Measurements from ENCODE around the gene ZNF592. TPM values are rescaled to one million over a fixed set of nuclear protein-coding genes. Genes with fewer than 3 reads are reported as not detected.
"Not testable (repeated sequence)": the region's sequence is repeated elsewhere in the genome, so short reads cannot be mapped to it uniquely, and the experiment has no call there.

Gene ZNF592
- total and polyA plus RNA-seq, 5 experiments from 2014 or later: 3.2 to 40.7 (median 9.4) TPM

DNA sequence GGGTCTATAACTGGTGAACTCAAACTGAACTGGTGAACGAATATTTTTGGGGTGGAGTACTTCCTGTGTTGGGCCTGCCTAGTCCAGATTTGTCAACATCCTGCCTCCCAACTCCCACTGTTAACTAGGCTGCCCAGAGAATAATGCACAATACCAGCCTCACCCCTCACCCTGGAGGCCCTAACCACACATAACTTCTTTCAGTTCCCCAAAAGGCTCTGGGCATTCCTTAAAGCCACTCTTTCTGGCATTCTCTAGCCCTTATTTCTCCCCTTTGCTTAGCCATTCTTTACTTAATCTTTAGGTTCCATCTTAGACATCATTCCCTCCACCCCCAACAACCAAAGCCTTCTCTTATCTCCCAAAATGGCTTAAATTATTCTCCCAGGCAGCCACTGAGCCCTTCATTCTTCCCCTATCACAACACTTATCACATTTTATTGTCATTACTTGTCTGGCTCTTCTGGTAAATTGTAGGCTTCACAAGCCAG lies 23.3 kb upstream of the ZNF592 start:
- Mint-ChIP-seq H3K4me1 (peaks cover 27 to 73% (median 51%) of the 10 kb centered on the region in 4 donors), H3K27me3 (no peaks in the 10 kb centered on the region)

DNA sequence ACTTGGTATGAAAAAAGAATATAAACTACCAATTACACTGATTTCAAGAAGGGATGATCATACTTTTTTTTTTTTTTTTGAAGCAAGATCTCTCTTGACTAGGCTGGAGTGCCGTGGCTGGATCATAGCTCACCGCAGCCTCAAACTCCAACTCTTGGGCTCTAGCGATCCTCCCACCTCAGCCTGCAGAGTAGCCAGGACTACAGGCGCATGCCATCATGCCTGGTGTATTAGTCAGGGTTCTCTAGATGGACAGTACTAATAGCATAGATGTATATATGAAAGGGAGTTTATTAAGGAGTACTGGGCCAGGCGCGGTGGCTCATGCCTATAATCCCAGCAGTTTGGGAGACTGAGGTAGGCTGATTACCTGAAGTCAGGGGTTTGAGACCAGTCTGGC lies 21.0 kb upstream of the ZNF592 start:
- H3K27ac Mint-ChIP-seq: peak overlapping the region in 8 of 10 donors; percentile 8 to 79 (median 56)
- no peak overlapping the region for H3K4me3 Mint-ChIP-seq

More for the DNA sequence above, 23.3 kb upstream of the ZNF592 start:
- Mint-ChIP-seq H3K4me3 (peak overlapping the region; percentile 62 to 84 (median 72)), H3K27ac (peak overlapping the region; percentile 81 to 96 (median 93)), H3K9me3 (no peaks in the 10 kb centered on the region), H3K36me3 (no peaks in the 10 kb centered on the region)
- ATAC-seq (peak; percentile 62 to 65), DNase-seq (peak in 2 of 10 donors; percentile 35 to 39)
- POLR2A ChIA-PET: interaction anchor here (0.6 to 15.6 kb wide), 8 partner anchors 9 to 94 kb away, joined by 3 to 434 read pairs (median 8); partner anchors contain the start of genes SEC11A, WDR73 and ZNF592

DNA sequence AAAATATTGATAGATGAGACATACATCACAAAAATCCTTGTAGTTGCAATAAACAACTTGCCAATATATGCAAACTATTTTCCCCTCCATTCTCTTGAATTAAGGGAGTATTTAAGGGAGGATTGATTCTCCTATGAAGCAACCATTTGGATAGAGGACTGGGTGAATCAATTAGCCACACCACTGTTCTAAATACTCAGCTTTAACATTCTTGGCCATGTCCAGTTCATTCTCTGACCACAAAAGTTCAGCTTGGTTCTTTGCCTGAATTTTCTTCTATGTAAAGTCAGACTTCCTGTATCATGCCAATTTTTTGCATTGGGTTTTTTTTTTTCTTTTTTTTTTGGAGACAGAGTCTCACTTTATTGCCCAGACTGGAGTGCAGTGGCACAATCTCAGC lies 16.6 kb upstream of the ZNF592 start:
- H3K27me3 Mint-ChIP-seq: no peaks in the 10 kb centered on the region
- no peaks in the 10 kb centered on the region for H3K9me3 Mint-ChIP-seq
- POLR2A ChIA-PET: interaction anchor here (8.4 to 9.1 kb wide), 2 partner anchors 12 to 16 kb away, joined by 159 to 375 read pairs; partner anchors contain the start of genes SEC11A and ZNF592
- no peak overlapping the region for H3K27ac Mint-ChIP-seq
- no peaks in the 10 kb centered on the region for H3K36me3 Mint-ChIP-seq
- H3K4me3 Mint-ChIP-seq: no peak overlapping the region
- ATAC-seq: no peak
- no peak for DNase-seq
- H3K4me1 Mint-ChIP-seq: peaks cover 22 to 65% (median 49%) of the 10 kb centered on the region in 4 donors

More for the DNA sequence above, 21.0 kb upstream of the ZNF592 start:
- Mint-ChIP-seq H3K27me3 (no peaks in the 10 kb centered on the region), H3K9me3 (no peaks in the 10 kb centered on the region), H3K36me3 (no peaks in the 10 kb centered on the region), H3K4me1 (peaks cover 13 to 60% (median 36%) of the 10 kb centered on the region in 4 donors)
- ATAC-seq: no peak
- DNase-seq: no peak
- POLR2A ChIA-PET: interaction anchor here (1.2 to 15.6 kb wide), 3 partner anchors 9 to 20 kb away, joined by 5 to 434 read pairs (median 92); partner anchors contain the start of genes SEC11A and ZNF592

DNA sequence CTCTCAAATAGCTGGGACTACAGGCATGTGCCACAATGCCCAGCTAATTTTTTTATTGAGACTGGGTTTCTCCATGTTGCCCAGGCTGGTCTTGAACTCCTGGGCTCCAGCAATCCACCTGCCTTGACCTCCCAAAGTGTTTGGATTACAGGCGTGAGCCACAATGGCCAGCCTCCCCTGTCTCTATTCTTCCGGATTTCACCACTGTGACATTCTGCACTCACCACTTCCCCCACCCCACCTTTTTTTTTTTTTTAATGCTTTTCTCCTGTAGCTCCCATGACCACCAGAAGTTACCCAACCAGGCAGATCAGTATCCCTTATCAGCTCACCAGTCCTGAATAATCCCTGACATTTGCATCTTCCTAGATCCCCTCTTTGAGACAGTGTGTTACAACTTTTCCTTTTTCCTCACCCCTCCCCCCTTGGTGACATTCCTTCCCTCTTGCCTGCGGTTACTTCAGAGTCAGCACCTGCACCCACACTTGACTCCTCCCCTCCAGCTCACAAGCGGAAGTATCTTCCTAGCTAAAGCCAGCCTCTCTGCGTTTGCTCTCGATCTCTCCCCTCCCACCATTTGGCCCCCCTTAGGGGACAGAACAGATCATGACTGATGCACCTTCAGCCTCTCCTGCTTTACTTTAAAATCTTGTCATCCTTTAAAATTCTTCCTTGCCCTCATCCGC lies 13.5 kb upstream of the ZNF592 start:
- ATAC-seq: peak; percentile 88 to 89
- no peaks in the 10 kb centered on the region for H3K27me3 Mint-ChIP-seq
- peak overlapping the region; percentile 84 to 97 (median 93) for H3K27ac Mint-ChIP-seq
- peaks cover 24 to 52% (median 45%) of the 10 kb centered on the region in 4 donors for H3K4me1 Mint-ChIP-seq
- H3K4me3 Mint-ChIP-seq: peak overlapping the region; percentile 75 to 91 (median 84)
- H3K36me3 Mint-ChIP-seq: no peaks in the 10 kb centered on the region
- H3K9me3 Mint-ChIP-seq: no peaks in the 10 kb centered on the region
- DNase-seq: peak; percentile 29 to 86 (median 68)
- POLR2A ChIA-PET: interaction anchor here (0.5 to 9.1 kb wide), 14 partner anchors 8 to 246 kb away, joined by 3 to 375 read pairs (median 6); partner anchors contain the start of genes PDE8A, SEC11A, WDR73 and ZNF592

DNA sequence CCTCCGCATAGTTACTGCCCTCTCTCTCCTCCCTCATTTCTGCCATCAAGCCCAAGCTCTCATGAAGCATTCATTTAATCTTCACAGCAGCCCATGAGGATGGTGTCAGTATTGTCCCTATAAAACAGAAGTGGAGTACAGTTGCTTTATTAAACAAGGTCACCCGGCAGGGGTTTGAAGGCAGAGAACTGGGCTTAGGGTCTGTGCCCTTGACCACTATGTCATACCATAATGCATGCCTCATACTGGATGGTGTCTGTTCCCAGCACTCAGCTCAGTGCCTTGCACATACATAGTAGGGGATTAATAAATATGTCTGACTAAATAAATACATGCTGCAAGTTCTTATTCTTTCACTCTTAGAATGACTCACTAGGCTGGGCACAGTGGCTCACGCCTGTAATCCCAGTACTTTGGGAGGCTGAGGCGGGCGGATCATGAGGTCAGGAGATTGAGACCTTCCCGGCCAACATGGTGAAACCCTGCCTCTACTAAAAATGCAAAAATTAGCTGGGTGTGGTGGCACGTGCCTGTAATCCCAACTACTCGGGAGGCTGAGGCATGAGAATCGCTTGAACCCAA lies 12.8 kb upstream of the ZNF592 start:
- H3K36me3 Mint-ChIP-seq, ATAC-seq, H3K27me3 Mint-ChIP-seq, DNase-seq, H3K9me3 Mint-ChIP-seq: not testable (repeated sequence)
- Mint-ChIP-seq H3K27ac (peak overlapping the region; percentile 84 to 97 (median 93)), H3K4me3 (peak overlapping the region; percentile 75 to 91 (median 84)), H3K4me1 (peaks cover 24 to 55% (median 46%) of the 10 kb centered on the region in 4 donors)
- POLR2A ChIA-PET: interaction anchor here (0.5 to 9.1 kb wide), 15 partner anchors 8 to 245 kb away, joined by 3 to 375 read pairs (median 5); partner anchors contain the start of genes PDE8A, SEC11A, WDR73 and ZNF592

DNA sequence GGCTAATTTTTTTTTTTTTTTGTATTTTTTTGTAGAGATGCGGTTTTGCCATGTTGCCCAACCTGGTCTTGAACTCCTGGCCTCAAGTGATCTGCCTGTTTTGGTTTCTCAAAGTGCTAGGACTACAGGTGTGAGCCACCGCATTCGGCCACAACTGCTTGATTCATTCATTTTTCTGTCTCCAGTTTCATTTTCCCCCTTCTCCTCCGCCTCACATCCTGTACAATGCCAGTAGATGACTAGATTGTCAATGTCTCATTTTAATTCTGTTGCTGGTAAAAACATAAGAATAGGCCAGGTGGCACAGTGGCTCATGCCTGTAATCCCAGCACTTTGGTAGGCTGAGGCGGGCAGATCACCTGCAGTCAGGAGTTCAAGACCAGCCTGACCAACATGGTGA lies 12.0 kb upstream of the ZNF592 start:
- Mint-ChIP-seq H3K9me3 (no peaks in the 10 kb centered on the region), H3K27ac (peak overlapping the region; percentile 38 to 95 (median 84)), H3K36me3 (no peaks in the 10 kb centered on the region), H3K4me1 (peaks cover 29 to 58% (median 50%) of the 10 kb centered on the region in 4 donors), H3K4me3 (peak overlapping the region; percentile 43 to 87 (median 64)), H3K27me3 (no peaks in the 10 kb centered on the region)
- POLR2A ChIA-PET: interaction anchor here (0.5 to 9.1 kb wide), 11 partner anchors 7 to 645 kb away, joined by 3 to 375 read pairs (median 7); partner anchors contain the start of genes SEC11A, WDR73 and ZNF592
- DNase-seq: peak in 9 of 10 donors; percentile 13 to 72 (median 50)
- peak; percentile 59 to 69 for ATAC-seq

DNA sequence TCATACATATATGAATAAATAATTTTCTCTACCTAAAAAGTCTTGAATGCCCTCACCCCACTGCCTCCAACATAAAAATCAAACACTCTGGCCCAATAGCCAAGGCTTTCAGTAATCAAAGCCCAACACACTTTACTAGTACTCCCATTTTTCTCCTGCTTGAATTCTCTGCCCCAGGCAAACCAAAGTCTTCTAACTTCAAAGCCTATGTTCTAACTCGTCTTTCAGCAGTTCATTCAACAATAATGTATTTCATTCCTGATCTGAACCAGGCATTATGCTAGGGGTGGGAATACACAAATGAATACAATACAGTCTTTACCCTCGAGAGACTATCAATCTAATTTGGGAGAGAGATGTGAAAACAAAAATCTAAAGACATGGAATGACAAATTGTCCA lies 11.4 kb upstream of the ZNF592 start:
- peaks cover 31 to 61% (median 52%) of the 10 kb centered on the region in 4 donors for H3K4me1 Mint-ChIP-seq
- H3K4me3 Mint-ChIP-seq: peak overlapping the region in 4 of 10 donors; percentile 2 to 65 (median 23)
- no peaks in the 10 kb centered on the region for H3K9me3 Mint-ChIP-seq
- no peaks in the 10 kb centered on the region for H3K36me3 Mint-ChIP-seq
- H3K27me3 Mint-ChIP-seq: no peaks in the 10 kb centered on the region
- peak overlapping the region in 8 of 10 donors; percentile 9 to 95 (median 51) for H3K27ac Mint-ChIP-seq
- ATAC-seq: no peak
- POLR2A ChIA-PET: interaction anchor here (8.4 to 9.1 kb wide), 2 partner anchors 11 to 17 kb away, joined by 159 to 375 read pairs; partner anchors contain the start of genes SEC11A and ZNF592
- DNase-seq: no peak

DNA sequence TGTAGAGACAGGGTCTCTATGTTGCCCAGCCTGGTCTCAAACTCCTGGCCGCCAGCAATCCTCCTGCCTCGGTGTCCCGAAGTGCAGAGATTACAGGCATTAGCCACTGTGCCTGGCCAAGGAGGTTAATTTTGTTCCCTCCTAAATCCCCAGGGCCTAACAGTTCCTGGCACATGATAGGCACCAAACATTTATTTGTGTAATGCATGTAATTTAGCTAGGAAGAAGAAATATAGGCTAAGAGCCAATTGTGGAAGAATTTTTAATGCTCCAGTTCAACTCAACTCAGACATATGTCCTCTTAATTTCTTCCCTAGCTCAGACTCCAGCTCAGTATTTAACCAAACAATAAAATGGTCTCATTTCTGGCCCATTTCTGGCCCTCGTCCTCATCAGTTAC lies 7.7 kb upstream of the ZNF592 start:
- peak overlapping the region in 8 of 10 donors; percentile 22 to 88 (median 56) for H3K27ac Mint-ChIP-seq
- H3K9me3 Mint-ChIP-seq: no peaks in the 10 kb centered on the region
- no peaks in the 10 kb centered on the region for H3K36me3 Mint-ChIP-seq
- H3K4me1 Mint-ChIP-seq: peaks cover 35 to 66% (median 54%) of the 10 kb centered on the region in 4 donors
- H3K4me3 Mint-ChIP-seq: no peak overlapping the region
- ATAC-seq: no peak
- POLR2A ChIA-PET: interaction anchor here (0.5 to 2.5 kb wide), 3 partner anchors 24 to 419 kb away, joined by 3 to 16 read pairs (median 9); partner anchors contain the start of gene SEC11A
- no peak for DNase-seq
- H3K27me3 Mint-ChIP-seq: no peaks in the 10 kb centered on the region

DNA sequence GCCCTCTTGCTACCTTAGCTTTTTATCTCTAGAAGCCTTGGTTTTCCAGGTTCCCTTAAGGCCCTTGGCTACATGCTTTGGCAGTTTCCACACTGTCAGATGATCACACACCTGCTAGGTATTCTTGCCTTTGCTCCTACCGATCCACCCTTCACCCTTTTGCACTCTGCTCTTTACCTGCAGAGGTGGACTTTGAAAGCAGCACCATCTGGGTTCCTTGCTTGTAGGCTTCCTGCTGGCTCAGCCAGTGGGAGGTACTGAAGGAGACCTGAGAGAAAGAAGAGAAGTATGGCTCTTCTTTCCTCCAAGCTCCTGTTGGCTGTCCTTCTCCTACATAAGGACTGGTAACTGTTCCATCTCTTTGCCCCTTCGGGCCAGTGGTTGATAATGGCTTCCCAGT lies 7.3 kb upstream of the ZNF592 start:
- Mint-ChIP-seq H3K4me3 (no peak overlapping the region), H3K4me1 (peaks cover 35 to 65% (median 53%) of the 10 kb centered on the region in 4 donors), H3K36me3 (no peaks in the 10 kb centered on the region), H3K27ac (peak overlapping the region in 9 of 10 donors; percentile 17 to 88 (median 67)), H3K27me3 (no peaks in the 10 kb centered on the region), H3K9me3 (no peaks in the 10 kb centered on the region)
- POLR2A ChIA-PET: interaction anchor here (1.2 to 2.5 kb wide), 2 partner anchors 24 to 82 kb away, joined by 9 to 16 read pairs; partner anchors contain the start of gene SEC11A
- DNase-seq (no peak), ATAC-seq (no peak)

DNA sequence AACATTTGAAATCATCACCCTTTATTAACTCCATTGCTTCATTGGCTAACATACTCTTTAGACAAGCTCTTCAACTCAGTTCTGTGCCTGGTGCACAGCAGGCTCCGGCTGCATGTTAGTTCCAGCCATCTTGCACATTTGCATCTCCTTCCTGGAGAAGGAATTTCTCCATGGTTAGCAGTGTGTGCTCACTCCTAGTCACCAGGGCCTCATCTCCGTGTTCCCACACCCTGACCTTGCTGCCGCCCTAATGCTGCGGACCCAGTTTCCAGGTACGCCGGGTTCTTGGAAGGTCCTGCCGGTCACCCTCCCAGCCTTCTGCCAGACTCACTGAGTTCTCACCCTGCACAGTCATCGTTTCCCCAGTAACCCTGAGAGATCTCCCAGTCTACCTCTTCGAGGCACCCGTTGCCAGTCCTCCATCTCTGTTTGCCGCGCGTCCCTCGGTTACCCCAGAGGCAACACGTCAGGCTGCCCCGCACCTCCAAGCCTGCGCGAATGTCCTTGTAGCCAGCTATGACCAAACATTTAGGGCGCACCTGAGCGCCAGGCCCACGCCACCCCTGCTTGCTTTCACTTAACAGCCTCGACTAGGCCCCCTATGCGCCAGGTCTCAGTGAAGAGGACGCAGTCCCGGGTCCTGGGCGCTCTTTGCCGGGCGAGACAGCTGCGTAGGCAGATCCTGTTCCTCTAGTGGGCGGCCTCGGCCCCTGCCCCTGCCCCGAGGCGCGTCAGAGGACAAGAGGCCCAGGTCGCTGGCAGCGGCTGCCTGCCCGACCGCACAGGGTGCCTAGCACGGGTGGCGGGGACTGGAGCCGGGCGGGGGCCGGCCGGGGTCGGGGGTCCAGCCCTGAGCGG lies 747 bp upstream of the ZNF592 start:
- Mint-ChIP-seq H3K4me1 (peaks cover 48 to 73% (median 68%) of the 10 kb centered on the region in 4 donors), H3K27me3 (no peaks in the 10 kb centered on the region), H3K27ac (peak overlapping the region; percentile 98 to 100 (median 99)), H3K4me3 (peak overlapping the region; percentile 93 to 100 (median 98)), H3K36me3 (peaks cover 0 to 4% (median 0%) of the 10 kb centered on the region in 3 donors), H3K9me3 (no peaks in the 10 kb centered on the region)
- ATAC-seq (peak; percentile 70 to 75), DNase-seq (peak; percentile 63 to 88 (median 76))
- POLR2A ChIA-PET: interaction anchor here (0.6 to 11.5 kb wide), 13 partner anchors 12 to 160 kb away, joined by 3 to 434 read pairs (median 5); partner anchors contain the start of genes NMB, SEC11A, WDR73 and ZSCAN2
